HG02852 (cell line): ENCODE data around the gene CMA1.
"Not testable (repeated sequence)": the region's sequence is repeated elsewhere in the genome, so short reads cannot be mapped to it uniquely, and the experiment has no call there.

Source experiments
- ATAC-seq: cut with Tn5 transposase; IDR thresholded peaks from one replicate; pipeline ENCODE4 v1.9.1; 2021; ENCODE audit warnings: mild to moderate bottlenecking, moderate library complexity; ENCODE audit not compliant: unreplicated experiment

CMA1 gene

GRCh38 chr14:24470450-24470849 lies 37.6 kb downstream of the CMA1 start:
- not testable (repeated sequence) for ATAC-seq

DNA sequence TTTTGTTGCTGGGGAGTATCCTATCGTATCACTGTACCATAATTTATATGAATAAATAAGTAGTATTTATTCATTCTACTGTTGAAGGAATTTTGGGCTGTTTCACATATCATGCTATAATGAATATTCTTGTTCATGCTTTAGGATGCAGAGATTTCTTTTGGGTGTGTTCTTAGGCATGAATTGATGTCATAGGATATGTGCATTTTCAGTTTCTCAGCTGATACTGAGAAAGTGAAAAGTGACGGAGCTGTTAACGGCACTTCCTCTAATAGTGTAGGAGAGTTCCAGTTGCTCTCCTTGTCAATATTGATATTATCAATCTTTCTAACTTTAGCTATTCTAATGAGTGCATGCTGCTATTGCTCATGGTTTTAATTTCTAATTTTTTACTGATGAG lies 42.3 kb downstream of the CMA1 start:
- ATAC-seq = no peak

DNA sequence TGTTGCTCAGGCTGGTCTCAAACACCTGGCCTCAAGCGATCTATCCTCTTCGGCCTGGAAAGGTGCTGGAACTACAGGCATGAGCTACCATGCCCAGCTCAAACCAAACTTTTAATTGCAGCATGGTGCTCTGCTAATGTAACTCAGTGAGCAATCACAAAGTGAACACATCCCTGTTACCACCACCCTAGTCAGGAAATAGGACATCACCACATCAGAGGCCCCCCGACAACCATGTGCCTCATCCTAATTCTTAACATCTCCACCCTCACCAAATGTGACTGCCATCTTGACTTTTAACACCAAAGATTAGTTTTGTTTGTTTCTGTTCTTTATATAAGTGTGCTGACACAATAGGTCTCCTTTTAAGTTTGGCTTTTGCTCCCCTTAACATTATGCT lies 42.7 kb downstream of the CMA1 start:
- no peak for ATAC-seq

DNA sequence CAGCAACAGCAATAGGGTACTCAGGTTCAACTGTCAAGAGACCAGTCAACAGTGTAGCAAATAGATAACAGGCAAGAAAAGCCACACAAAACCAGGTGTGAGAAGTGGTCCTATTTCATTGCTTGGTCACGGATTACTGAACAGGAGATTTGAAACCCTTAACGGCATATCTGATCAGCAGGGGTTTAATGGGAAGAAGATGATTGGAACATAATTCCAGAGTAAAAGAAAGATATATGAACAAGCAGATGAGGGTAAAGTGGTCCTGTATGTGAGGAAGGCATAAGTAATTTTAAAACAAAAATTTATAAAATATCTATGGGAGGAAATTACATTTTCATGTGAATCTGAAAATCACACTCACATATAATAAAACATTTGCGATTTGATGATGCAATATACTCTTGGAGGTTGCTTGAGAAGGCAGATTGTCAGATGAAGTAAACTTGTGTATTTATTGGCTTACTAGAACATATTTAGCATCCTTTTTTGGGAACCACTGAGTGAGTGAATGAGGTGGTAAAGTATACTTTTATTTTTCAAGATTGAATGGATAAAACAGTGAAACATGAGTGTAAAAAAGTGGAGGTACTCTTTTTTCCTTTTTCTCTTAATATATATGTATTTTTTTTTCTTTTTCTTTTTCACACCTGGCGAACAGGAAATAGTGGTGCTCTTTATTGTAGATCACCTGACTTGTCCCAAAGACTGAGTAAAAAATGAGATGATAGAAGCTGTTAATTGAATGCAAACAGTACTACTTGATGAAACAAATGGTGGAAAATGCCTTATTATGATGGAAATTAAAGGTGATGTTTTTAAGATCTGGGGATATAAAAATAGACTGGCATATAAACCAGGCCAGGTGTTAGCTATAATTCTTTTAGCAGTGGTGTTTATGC lies 43.9 kb downstream of the CMA1 start:
- peak; percentile 22 for ATAC-seq

GRCh38 chr14:24463017-24463883 lies 44.8 kb downstream of the CMA1 start:
- peak; percentile 56 for ATAC-seq

DNA sequence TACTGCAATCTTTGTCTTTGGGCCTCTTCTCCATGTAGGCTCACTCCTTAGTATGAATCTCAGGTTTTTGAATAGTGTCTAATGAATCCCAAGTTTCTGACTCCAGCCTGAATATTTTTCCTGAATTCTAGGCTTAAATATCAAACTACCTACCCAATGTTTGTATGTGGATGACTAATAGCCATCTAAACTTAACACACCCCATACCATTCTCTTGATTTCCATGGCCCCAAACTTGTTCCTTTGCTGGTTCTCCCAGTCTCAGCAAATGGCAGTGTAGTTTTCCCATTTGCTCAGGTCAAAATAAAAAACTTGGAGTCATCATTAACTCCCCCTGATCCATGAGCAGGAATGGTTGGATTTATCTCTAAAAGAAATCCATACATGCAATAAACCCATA lies 46.7 kb downstream of the CMA1 start:
- no peak for ATAC-seq

DNA sequence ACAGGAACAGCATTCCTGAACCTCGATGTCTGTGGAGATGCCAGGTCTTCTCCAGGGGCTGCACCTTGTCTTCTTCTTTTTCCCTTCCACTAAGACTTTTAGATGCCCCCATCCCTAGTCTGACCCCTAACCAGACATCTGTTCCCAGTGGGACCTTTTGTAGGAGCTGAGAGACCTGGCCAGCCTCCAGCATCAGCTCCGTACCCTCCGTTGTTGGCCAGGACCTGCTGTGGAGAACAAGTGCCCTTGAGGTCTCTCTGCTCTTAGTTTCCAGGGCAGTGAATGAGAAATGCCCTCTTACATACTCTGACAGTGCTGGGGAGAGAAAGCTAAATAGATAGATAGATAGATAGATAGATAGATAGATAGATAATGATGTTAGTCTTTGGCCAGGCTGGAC lies 48.7 kb downstream of the CMA1 start:
- ATAC-seq = no peak

DNA sequence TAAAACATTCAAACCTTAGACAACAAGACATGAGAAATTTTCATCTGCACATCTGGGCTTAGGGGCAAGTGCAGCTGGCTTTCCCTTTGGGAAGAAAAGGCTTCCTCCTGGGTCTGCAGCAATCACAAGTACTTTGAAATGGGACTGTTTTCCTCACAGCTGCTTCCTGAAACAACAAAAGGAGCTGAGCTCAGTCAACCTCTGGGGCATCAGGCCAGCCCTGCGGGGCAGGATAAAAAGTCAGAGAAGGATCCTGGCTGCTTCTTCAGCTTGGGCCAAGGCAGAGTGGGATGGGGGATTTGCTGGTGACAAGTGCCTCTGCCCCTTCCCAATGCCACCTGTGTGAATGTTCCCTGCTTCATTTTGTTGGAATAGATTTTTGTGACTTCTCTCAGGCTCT lies 49.3 kb downstream of the CMA1 start:
- no peak for ATAC-seq

DNA sequence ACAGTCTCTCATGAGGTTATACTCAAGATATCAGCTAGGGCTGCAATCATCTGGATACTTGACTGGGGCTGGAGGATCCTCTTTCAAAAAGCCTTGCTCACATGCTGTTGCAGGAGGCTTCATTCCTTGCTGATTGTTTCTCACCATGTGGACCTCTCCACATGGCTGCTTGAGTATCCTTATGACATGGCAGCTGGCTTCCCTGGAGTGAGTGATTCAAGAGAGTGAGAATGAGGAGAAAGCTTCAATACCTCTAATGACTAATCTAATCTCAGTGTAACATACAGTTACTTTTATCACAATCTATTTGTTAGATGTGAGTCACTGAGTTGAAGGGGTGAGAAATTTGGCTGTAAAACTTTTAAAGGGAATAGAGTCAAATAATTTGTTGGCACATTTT lies 51.1 kb downstream of the CMA1 start:
- no peak for ATAC-seq
